ENCODE results near the gene ZNF19. TPM values are rescaled to one million over a fixed set of nuclear protein-coding genes. Genes with fewer than 3 reads are reported as not detected.

The ZNF19 gene
- total RNA-seq, 2 experiments from 2014 or later = 1.2 to 1.6 TPM

GRCh38 chr16:71484006-71484893 is 4.9 kb downstream of the ZNF19 start:
- H3K36me3 Mint-ChIP-seq (ENCODE audit: low read depth) = no peaks in the 10 kb centered on the region

GRCh38 chr16:71482569-71482968 is 6.6 kb downstream of the ZNF19 start:
- Mint-ChIP-seq H3K4me1 (ENCODE audit: low read depth) (peaks cover 13% of the 10 kb centered on the region), H3K4me3 (no peak overlapping the region), H3K27ac (no peak overlapping the region), H3K36me3 (ENCODE audit: low read depth) (no peaks in the 10 kb centered on the region), H3K27me3 (ENCODE audit: low read depth) (no peaks in the 10 kb centered on the region), H3K9me3 (no peaks in the 10 kb centered on the region)
- no peak for DNase-seq
- intact Hi-C loops (cut with micrococcal nuclease) = loop anchor here (5.0 to 10.0 kb wide), 5 partner anchors 130 to 680 kb away; partner anchors contain the start of genes DHODH, DHX38, IST1 and TXNL4B
- CTCF ChIA-PET = interaction anchor here (0.7 to 1.3 kb wide), 3 partner anchors 17 to 909 kb away, joined by 3 to 4 read pairs (median 4); no protein-coding TSS in a partner anchor

More at GRCh38 chr16:71484006-71484893, 4.9 kb downstream of the ZNF19 start:
- peak; percentile 90 for DNase-seq
- Mint-ChIP-seq H3K27ac (peak overlapping the region; percentile 79), H3K4me1 (ENCODE audit: low read depth) (peaks cover 13% of the 10 kb centered on the region), H3K4me3 (peak overlapping the region; percentile 74), H3K9me3 (no peaks in the 10 kb centered on the region), H3K27me3 (ENCODE audit: low read depth) (no peaks in the 10 kb centered on the region)
- intact Hi-C loops (cut with micrococcal nuclease) = loop anchor here (1.0 to 10.0 kb wide), 9 partner anchors 22 to 682 kb away; partner anchors contain the start of genes AP1G1, CMTR2, DHODH and DHX38
- CTCF ChIA-PET = interaction anchor here (0.5 to 1.9 kb wide), 5 partner anchors 22 to 180 kb away, joined by 3 to 6 read pairs (median 5); partner anchors contain the start of gene ZNF23

- DNase-seq = no peak
- H3K27me3 Mint-ChIP-seq (ENCODE audit: low read depth) = no peaks in the 10 kb centered on the region
- no peak overlapping the region for H3K27ac Mint-ChIP-seq
- H3K9me3 Mint-ChIP-seq = no peaks in the 10 kb centered on the region
- H3K36me3 Mint-ChIP-seq (ENCODE audit: low read depth) = peaks cover 3% of the 10 kb centered on the region
- intact Hi-C loops (cut with micrococcal nuclease) = loop anchor here (5.0 to 10.0 kb wide), 5 partner anchors 131 to 679 kb away; partner anchors contain the start of genes DHODH, DHX38, IST1 and TXNL4B
- CTCF ChIA-PET = interaction anchor here (0.6 to 1.5 kb wide), 4 partner anchors 17 to 69 kb away, joined by 3 to 4 read pairs (median 4); no protein-coding TSS in a partner anchor
- H3K4me3 Mint-ChIP-seq = no peak overlapping the region
- H3K4me1 Mint-ChIP-seq (ENCODE audit: low read depth) = peaks cover 13% of the 10 kb centered on the region
Observed at GRCh38 chr16:71480956-71481355, 8.2 kb downstream of the ZNF19 start.

GRCh38 chr16:71479420-71479819 is 9.7 kb downstream of the ZNF19 start:
- intact Hi-C loops (cut with micrococcal nuclease) = loop anchor here (1.0 kb wide), 1 partner anchor 58 kb away; no protein-coding TSS in a partner anchor
- H3K4me3 Mint-ChIP-seq = no peak overlapping the region
- no peak overlapping the region for H3K27ac Mint-ChIP-seq
- H3K36me3 Mint-ChIP-seq (ENCODE audit: low read depth) = peaks cover 6% of the 10 kb centered on the region
- H3K27me3 Mint-ChIP-seq (ENCODE audit: low read depth) = no peaks in the 10 kb centered on the region
- peaks cover 8% of the 10 kb centered on the region for H3K4me1 Mint-ChIP-seq (ENCODE audit: low read depth)
- no peak for DNase-seq
- H3K9me3 Mint-ChIP-seq = no peaks in the 10 kb centered on the region
- CTCF ChIA-PET = interaction anchor here (0.6 to 0.7 kb wide), 2 partner anchors 288 to 708 kb away, joined by 4 read pairs; no protein-coding TSS in a partner anchor

- CTCF ChIA-PET = interaction anchor here (0.9 kb wide), 1 partner anchor 13 kb away, joined by 3 read pairs; no protein-coding TSS in a partner anchor
- peaks cover 6% of the 10 kb centered on the region for H3K36me3 Mint-ChIP-seq (ENCODE audit: low read depth)
- DNase-seq = no peak
- no peak overlapping the region for H3K4me3 Mint-ChIP-seq
- intact Hi-C loops (cut with micrococcal nuclease) = no loop called here
- no peak overlapping the region for H3K27ac Mint-ChIP-seq
- H3K9me3 Mint-ChIP-seq = no peaks in the 10 kb centered on the region
- H3K27me3 Mint-ChIP-seq (ENCODE audit: low read depth) = no peaks in the 10 kb centered on the region
- no peaks in the 10 kb centered on the region for H3K4me1 Mint-ChIP-seq (ENCODE audit: low read depth)
Observed at GRCh38 chr16:71476457-71477124, 12.5 kb downstream of the ZNF19 start.

GRCh38 chr16:71474864-71475263 is 14.3 kb downstream of the ZNF19 start:
- H3K36me3 Mint-ChIP-seq (ENCODE audit: low read depth) = peaks cover 6% of the 10 kb centered on the region
- no peak for DNase-seq
- H3K4me3 Mint-ChIP-seq = no peak overlapping the region
- H3K27me3 Mint-ChIP-seq (ENCODE audit: low read depth) = no peaks in the 10 kb centered on the region
- no peak overlapping the region for H3K27ac Mint-ChIP-seq
- no peaks in the 10 kb centered on the region for H3K9me3 Mint-ChIP-seq
- intact Hi-C loops (cut with micrococcal nuclease) = no loop called here
- no peaks in the 10 kb centered on the region for H3K4me1 Mint-ChIP-seq (ENCODE audit: low read depth)
- CTCF ChIA-PET = interaction anchor here (0.9 kb wide), 2 partner anchors 11 to 487 kb away, joined by 3 to 4 read pairs; no protein-coding TSS in a partner anchor

GRCh38 chr16:71473891-71474290 is 15.2 kb downstream of the ZNF19 start:
- CTCF ChIA-PET = interaction anchor here (0.9 kb wide), 2 partner anchors 10 to 488 kb away, joined by 3 to 4 read pairs; no protein-coding TSS in a partner anchor
- Mint-ChIP-seq H3K9me3 (no peaks in the 10 kb centered on the region), H3K27ac (no peak overlapping the region), H3K27me3 (ENCODE audit: low read depth) (no peaks in the 10 kb centered on the region), H3K4me3 (no peak overlapping the region), H3K36me3 (ENCODE audit: low read depth) (peaks cover 6% of the 10 kb centered on the region), H3K4me1 (ENCODE audit: low read depth) (no peaks in the 10 kb centered on the region)
- intact Hi-C loops (cut with micrococcal nuclease) = no loop called here
- DNase-seq = no peak

GRCh38 chr16:71472931-71473330 is 16.2 kb downstream of the ZNF19 start:
- CTCF ChIA-PET = no interaction called here
- H3K4me1 Mint-ChIP-seq (ENCODE audit: low read depth) = no peaks in the 10 kb centered on the region
- DNase-seq = no peak
- H3K27me3 Mint-ChIP-seq (ENCODE audit: low read depth) = no peaks in the 10 kb centered on the region
- peaks cover 6% of the 10 kb centered on the region for H3K36me3 Mint-ChIP-seq (ENCODE audit: low read depth)
- intact Hi-C loops (cut with micrococcal nuclease) = no loop called here
- H3K9me3 Mint-ChIP-seq = no peaks in the 10 kb centered on the region
- no peak overlapping the region for H3K4me3 Mint-ChIP-seq
- H3K27ac Mint-ChIP-seq = no peak overlapping the region

GRCh38 chr16:71472051-71472450 is 17.1 kb downstream of the ZNF19 start:
- H3K4me1 Mint-ChIP-seq (ENCODE audit: low read depth) = no peaks in the 10 kb centered on the region
- intact Hi-C loops (cut with micrococcal nuclease) = no loop called here
- no peak overlapping the region for H3K4me3 Mint-ChIP-seq
- H3K27me3 Mint-ChIP-seq (ENCODE audit: low read depth) = no peaks in the 10 kb centered on the region
- CTCF ChIA-PET = no interaction called here
- H3K9me3 Mint-ChIP-seq = no peaks in the 10 kb centered on the region
- H3K27ac Mint-ChIP-seq = no peak overlapping the region
- H3K36me3 Mint-ChIP-seq (ENCODE audit: low read depth) = peaks cover 6% of the 10 kb centered on the region
- no peak for DNase-seq

- Mint-ChIP-seq H3K27me3 (ENCODE audit: low read depth) (no peaks in the 10 kb centered on the region), H3K9me3 (no peaks in the 10 kb centered on the region), H3K4me1 (ENCODE audit: low read depth) (peaks cover 4% of the 10 kb centered on the region), H3K4me3 (no peak overlapping the region), H3K27ac (no peak overlapping the region), H3K36me3 (ENCODE audit: low read depth) (no peaks in the 10 kb centered on the region)
- intact Hi-C loops (cut with micrococcal nuclease) = no loop called here
- CTCF ChIA-PET = no interaction called here
- peak; percentile 41 for DNase-seq
Observed at GRCh38 chr16:71467810-71468209, 21.3 kb downstream of the ZNF19 start.

- no peak for DNase-seq
- Mint-ChIP-seq H3K9me3 (no peaks in the 10 kb centered on the region), H3K36me3 (ENCODE audit: low read depth) (no peaks in the 10 kb centered on the region), H3K4me1 (ENCODE audit: low read depth) (peaks cover 18% of the 10 kb centered on the region), H3K27me3 (ENCODE audit: low read depth) (no peaks in the 10 kb centered on the region), H3K27ac (no peak overlapping the region), H3K4me3 (no peak overlapping the region)
- CTCF ChIA-PET = interaction anchor here (1.0 to 4.9 kb wide), 5 partner anchors 10 to 51 kb away, joined by 3 to 20 read pairs (median 4); no protein-coding TSS in a partner anchor
- intact Hi-C loops (cut with micrococcal nuclease) = loop anchor here (5.0 kb wide), 2 partner anchors 33 to 258 kb away; partner anchors contain the start of gene PHLPP2
Observed at GRCh38 chr16:71464231-71464630, 24.9 kb downstream of the ZNF19 start.
